CD14-positive monocyte (primary cell): ENCODE measurements around the gene OLFM3. TPM values are rescaled to one million over a fixed set of nuclear protein-coding genes. Genes with fewer than 3 reads are reported as not detected.

Experiments
- DNase-seq, 3 donors: peaks; one replicate each; pipeline ENCODE4 v3.0.0-alpha.2; 2011 to 2022
- H2AFZ ChIP-seq: 2 replicates; pipeline ENCODE4 v1.6.0; 2012; ENCODE audit warnings: mild to moderate bottlenecking, low read depth, low read length, inconsistent platforms; ENCODE audit not compliant: insufficient read depth, poor library complexity, severe bottlenecking
- H3K27ac ChIP-seq, 2 donors: 1 replicate in 1 of 2; 2 replicates in 1 of 2; pipeline ENCODE4 v1.5.1; 2012 to 2013; ENCODE audit warnings: low read length in 2 of 2, control low read depth in 1 of 2, inconsistent platforms in 1 of 2, low read depth in 1 of 2, mild to moderate bottlenecking in 1 of 2
- H3K27me3 ChIP-seq, 2 donors: one replicate each; pipeline versions ENCODE4 v1.6.0 to v1.6.1; 2011 to 2013; ENCODE audit warnings: low read length in 2 of 2; ENCODE audit not compliant: control insufficient read depth in 2 of 2, insufficient read depth in 2 of 2
- H3K36me3 ChIP-seq, 2 donors: replicated peaks in 1 of 2; 1 replicate in 1 of 2; 2 replicates in 1 of 2; pipeline versions ENCODE4 v1.5.1 to v1.6.1; 2012 to 2013; ENCODE audit warnings: low read length in 2 of 2, control low read depth in 1 of 2, inconsistent platforms in 1 of 2, mild to moderate bottlenecking in 1 of 2; ENCODE audit not compliant: insufficient read depth in 2 of 2, control insufficient read depth in 1 of 2
- H3K4me1 ChIP-seq, 2 donors: 1 replicate in 1 of 2; 2 replicates in 1 of 2; pipeline versions ENCODE4 v1.5.1 to v1.6.1; 2012 to 2013; ENCODE audit warnings: low read length in 2 of 2, control low read depth in 1 of 2, inconsistent platforms in 1 of 2, mild to moderate bottlenecking in 1 of 2, moderate library complexity in 1 of 2; ENCODE audit not compliant: insufficient read depth in 2 of 2, control insufficient read depth in 1 of 2
- H3K4me2 ChIP-seq: replicated peaks from 2 replicates; pipeline ENCODE3; 2012; ENCODE audit warnings: low read length, moderate library complexity, mild to moderate bottlenecking; ENCODE audit not compliant: poor library complexity, severe bottlenecking; ENCODE audit errors: extremely low read depth
- H3K4me3 ChIP-seq, 3 experiments: fragments of 200-600 bp in 1 of 3; sonication (generic) in 1 of 3; replicated peaks in 1 of 3; 1 replicate in 2 of 3; 2 replicates in 1 of 3; pipeline ENCODE4 v1.5.1; 2011 to 2013; ENCODE audit warnings: low read length in 3 of 3, mild to moderate bottlenecking in 3 of 3, control low read depth in 2 of 3, low read depth in 2 of 3, inconsistent platforms in 1 of 3, moderate library complexity in 1 of 3
- H3K79me2 ChIP-seq: 2 replicates; pipeline ENCODE4 v1.6.0; 2012; ENCODE audit warnings: mild to moderate bottlenecking, control low read depth, inconsistent platforms, low read length, moderate library complexity; ENCODE audit not compliant: insufficient read depth
- H3K9ac ChIP-seq: 2 replicates; pipeline ENCODE4 v1.6.0; 2017; ENCODE audit warnings: low read length, mild to moderate bottlenecking; ENCODE audit not compliant: insufficient read depth, poor library complexity, severe bottlenecking
- H3K9me3 ChIP-seq, 2 donors: replicated peaks in 1 of 2; 1 replicate in 1 of 2; 2 replicates in 1 of 2; pipeline versions ENCODE4 v1.5.1 to v1.6.1; 2012 to 2013; ENCODE audit warnings: low read length in 2 of 2, control low read depth in 1 of 2; ENCODE audit not compliant: control insufficient read depth in 1 of 2, insufficient read depth in 1 of 2
- H4K20me1 ChIP-seq: 2 replicates; pipeline ENCODE4 v1.6.0; 2012; ENCODE audit warnings: mild to moderate bottlenecking, low read length, control low read depth, moderate library complexity; ENCODE audit not compliant: insufficient read depth
- H3K27ac Mint-ChIP-seq, 7 donors: one replicate each; pipeline ENCODE4 v1.8.0; 2020; ENCODE audit warnings: mild to moderate bottlenecking in 7 of 7, mixed read lengths in 7 of 7, moderate library complexity in 6 of 7, inconsistent platforms in 2 of 7
- H3K27me3 Mint-ChIP-seq, 3 donors: one replicate each; pipeline ENCODE4 v1.8.0; 2021 to 2022; ENCODE audit warnings: low read depth in 3 of 3, mild to moderate bottlenecking in 3 of 3, mixed read lengths in 3 of 3, moderate library complexity in 3 of 3, inconsistent platforms in 1 of 3
- H3K36me3 Mint-ChIP-seq, 2 donors: one replicate each; pipeline ENCODE4 v1.8.0; 2020; ENCODE audit warnings: mixed read lengths in 2 of 2, inconsistent platforms in 1 of 2, mild to moderate bottlenecking in 1 of 2
- H3K4me1 Mint-ChIP-seq: one replicate; pipeline ENCODE4 v1.8.0; 2020; ENCODE audit warnings: mild to moderate bottlenecking, mixed read lengths
- H3K4me3 Mint-ChIP-seq, 2 donors: one replicate each; pipeline ENCODE4 v1.8.0; 2020; ENCODE audit warnings: mild to moderate bottlenecking in 2 of 2, mixed read lengths in 2 of 2, moderate library complexity in 1 of 2
- H3K9me3 Mint-ChIP-seq, 7 donors: one replicate each; pipeline ENCODE4 v1.8.0; 2020 to 2022; ENCODE audit warnings: mixed read lengths in 7 of 7, mild to moderate bottlenecking in 6 of 7, moderate library complexity in 6 of 7, inconsistent platforms in 2 of 7
- WGBS: methylation state at CpG from one replicate; pipeline ENCODE4 v1.1.5; 2013; ENCODE audit warnings: missing lambda C conversion rate; ENCODE audit not compliant: insufficient coverage; 5-methylcytosine and 5-hydroxymethylcytosine counted together
- intact Hi-C, 2 donors: fragments of 100-400 bp; cut with micrococcal nuclease; formaldehyde crosslinking; loops; one replicate each; pipeline versions ENCODE4 v1.15.0 to v1.15.1; 2023
- polyA plus RNA-seq, 3 donors: library from polyadenylated mRNA; depleted of rRNA in 1 of 3; unstranded in 2 of 3; stranded (reverse) in 1 of 3; fragments of 300-500 nt in 2 of 3; fragments of >200 nt in 1 of 3; fragmentation: Illumina TruSeq in 2 of 3; gene quantifications; 1 replicate in 2 of 3; 2 replicates in 1 of 3; pipeline ENCODE4 v1.2.3, GENCODE V29; 2012 to 2021
- TF ChIP-seq, protein P1 (sequence below): fragments of 200-600 bp; IDR thresholded peaks from one replicate; pipeline ENCODE4 v1.8.0; 2022; ENCODE audit warnings: antibody characterized with exemption, mild to moderate bottlenecking

OLFM3 gene
- polyA plus RNA-seq, 3 donors: not detected

DNA sequence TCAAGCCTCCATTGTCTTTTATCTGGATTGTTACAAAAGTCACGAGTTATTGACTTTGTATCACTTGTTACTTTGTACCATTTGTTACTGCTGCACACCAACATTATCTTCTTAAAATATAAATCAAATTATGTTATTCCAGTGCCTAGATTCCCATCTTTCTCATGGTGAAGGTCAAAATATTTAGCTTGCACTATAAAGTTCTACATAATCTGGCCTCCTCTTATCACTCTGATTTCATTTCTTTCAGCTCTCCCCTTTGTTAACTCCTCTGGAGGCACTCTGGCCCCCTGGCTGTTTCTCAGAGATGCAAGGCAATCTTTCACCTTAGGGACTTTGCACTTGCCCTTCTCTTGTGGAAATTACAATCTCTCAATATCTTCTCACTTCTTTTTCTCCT lies 143.8 kb downstream of the OLFM3 start:
- Mint-ChIP-seq H3K27me3 (no peaks in the 10 kb centered on the region), H3K4me3 (no peak overlapping the region), H3K27ac (no peak overlapping the region), H3K9me3 (peaks cover 0 to 2% (median 0%) of the 10 kb centered on the region in 7 donors), H3K4me1 (no peaks in the 10 kb centered on the region), H3K36me3 (no peaks in the 10 kb centered on the region)
- no peaks in the 10 kb centered on the region for H3K4me1 ChIP-seq
- no peak overlapping the region for H2AFZ ChIP-seq
- intact Hi-C loops: no loop called here
- no peak overlapping the region for H3K9ac ChIP-seq
- TF ChIP-seq, protein P1, sequence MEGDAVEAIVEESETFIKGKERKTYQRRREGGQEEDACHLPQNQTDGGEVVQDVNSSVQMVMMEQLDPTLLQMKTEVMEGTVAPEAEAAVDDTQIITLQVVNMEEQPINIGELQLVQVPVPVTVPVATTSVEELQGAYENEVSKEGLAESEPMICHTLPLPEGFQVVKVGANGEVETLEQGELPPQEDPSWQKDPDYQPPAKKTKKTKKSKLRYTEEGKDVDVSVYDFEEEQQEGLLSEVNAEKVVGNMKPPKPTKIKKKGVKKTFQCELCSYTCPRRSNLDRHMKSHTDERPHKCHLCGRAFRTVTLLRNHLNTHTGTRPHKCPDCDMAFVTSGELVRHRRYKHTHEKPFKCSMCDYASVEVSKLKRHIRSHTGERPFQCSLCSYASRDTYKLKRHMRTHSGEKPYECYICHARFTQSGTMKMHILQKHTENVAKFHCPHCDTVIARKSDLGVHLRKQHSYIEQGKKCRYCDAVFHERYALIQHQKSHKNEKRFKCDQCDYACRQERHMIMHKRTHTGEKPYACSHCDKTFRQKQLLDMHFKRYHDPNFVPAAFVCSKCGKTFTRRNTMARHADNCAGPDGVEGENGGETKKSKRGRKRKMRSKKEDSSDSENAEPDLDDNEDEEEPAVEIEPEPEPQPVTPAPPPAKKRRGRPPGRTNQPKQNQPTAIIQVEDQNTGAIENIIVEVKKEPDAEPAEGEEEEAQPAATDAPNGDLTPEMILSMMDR: no peak
- H4K20me1 ChIP-seq: no peaks in the 10 kb centered on the region
- H3K4me2 ChIP-seq: no peak overlapping the region
- H3K4me3 ChIP-seq: no peak overlapping the region
- H3K36me3 ChIP-seq: no peaks in the 10 kb centered on the region
- no peaks in the 10 kb centered on the region for H3K9me3 ChIP-seq
- no CpG with 5 or more reads among the region's 1 CpG for WGBS
- no peak for DNase-seq
- no peaks in the 10 kb centered on the region for H3K27me3 ChIP-seq
- no peaks in the 10 kb centered on the region for H3K79me2 ChIP-seq
- H3K27ac ChIP-seq: no peak overlapping the region

- intact Hi-C loops: no loop called here
- Mint-ChIP-seq H3K4me3 (no peak overlapping the region), H3K27ac (no peak overlapping the region), H3K27me3 (peaks cover 0 to 2% (median 0%) of the 10 kb centered on the region in 3 donors), H3K36me3 (no peaks in the 10 kb centered on the region), H3K4me1 (no peaks in the 10 kb centered on the region), H3K9me3 (peaks cover 0 to 4% (median 0%) of the 10 kb centered on the region in 7 donors)
- no peaks in the 10 kb centered on the region for H3K79me2 ChIP-seq
- WGBS: 76% methylated on average over 1 of the region's 1 CpG
- H3K4me3 ChIP-seq: no peak overlapping the region
- TF ChIP-seq, protein P1: no peak
- no peak overlapping the region for H3K9ac ChIP-seq
- H3K4me2 ChIP-seq: no peak overlapping the region
- no peaks in the 10 kb centered on the region for H3K4me1 ChIP-seq
- no peak for DNase-seq
- H3K36me3 ChIP-seq: no peaks in the 10 kb centered on the region
- H4K20me1 ChIP-seq: no peaks in the 10 kb centered on the region
- no peak overlapping the region for H3K27ac ChIP-seq
- H2AFZ ChIP-seq: no peak overlapping the region
- no peaks in the 10 kb centered on the region for H3K9me3 ChIP-seq
- H3K27me3 ChIP-seq: peaks cover 0 to 2% of the 10 kb centered on the region in 2 donors
Observed at GRCh38 chr1:101849356-101849755, 147.4 kb downstream of the OLFM3 start.
